K562 (cell line): ENCODE data around the gene ADTRP. TPM values are rescaled to one million over a fixed set of nuclear protein-coding genes. Genes with fewer than 3 reads are reported as not detected.

Experiments
- CBFA2T3 ChIP-seq: fragments of 450-650 bp; IDR thresholded peaks from 2 replicates; pipeline ENCODE4 v1.6.1; 2017
- DPF2 ChIP-seq: fragments of 450-650 bp; IDR thresholded peaks from 2 replicates; pipeline ENCODE4 v1.6.1; 2016
- NCOA2 ChIP-seq, 2 experiments: fragments of 450-650 bp; IDR thresholded peaks; 2 replicates each; pipeline ENCODE4 v1.6.1; 2018; ENCODE audit warnings: mild to moderate bottlenecking in 2 of 2, moderate library complexity in 1 of 2; ENCODE audit not compliant: partially characterized antibody in 2 of 2
- NFXL1 ChIP-seq: fragments of 450-650 bp; formaldehyde crosslinking; IDR thresholded peaks from 2 replicates; pipeline ENCODE4 v1.4.0; 2021; ENCODE audit warnings: mild to moderate bottlenecking
- NFYB ChIP-seq: IDR thresholded peaks from 2 replicates; pipeline ENCODE4 v1.6.1; 2011; ENCODE audit warnings: mild to moderate bottlenecking, moderate library complexity; ENCODE audit not compliant: insufficient read length; ENCODE audit errors: extremely low read depth
- RBM25 ChIP-seq: fragments of 200-400 bp; formaldehyde crosslinking; IDR thresholded peaks from 2 replicates; pipeline ENCODE4 v1.6.1; 2018; ENCODE audit warnings: low read length, low read depth, moderate library complexity; ENCODE audit not compliant: severe bottlenecking
- SRSF7 ChIP-seq: fragments of 200-400 bp; formaldehyde crosslinking; optimal IDR thresholded peaks from 2 replicates; pipeline ENCODE3; 2017; ENCODE audit warnings: mild to moderate bottlenecking, low read depth, low read length
- ZC3H11A ChIP-seq: IDR thresholded peaks from 2 replicates; pipeline ENCODE4 v1.6.1; 2012; ENCODE audit warnings: low read depth, low read length, improper control_type of control experiment
- ZNF274 ChIP-seq: IDR thresholded peaks from 2 replicates; pipeline ENCODE4 v1.6.1; 2011; ENCODE audit warnings: low read depth, mild to moderate bottlenecking, low read length, moderate library complexity, borderline replicate concordance
- ZNF561 ChIP-seq: fragments of 450-650 bp; formaldehyde crosslinking; conservative IDR thresholded peaks from 2 replicates; pipeline ENCODE4 v1.4.0; 2020; ENCODE audit warnings: mild to moderate bottlenecking, moderate library complexity
- polyA plus RNA-seq, 8 experiments: library from polyadenylated mRNA; depleted of rRNA in 4 of 8; stranded (reverse) in 5 of 8; unstranded in 3 of 8; fragments of >200 nt; fragmentation: Nextera tagmentation in 2 of 8; fragmentation: Illumina TruSeq in 1 of 8; extraction: Ambion mirVana in 2 of 8; extraction: Trizol in 1 of 8; gene quantifications; 2 replicates each; pipeline versions ENCODE4 v1.2.1 to v1.2.3, GENCODE V29; 2011 to 2014; ENCODE audit warnings: inconsistent platforms in 1 of 8, missing spikeins in 1 of 8
- total RNA-seq, 7 experiments: library from RNA; depleted of rRNA in 6 of 7; stranded (reverse); fragments of >200 nt in 6 of 7; fragmentation: Illumina TruSeq in 2 of 7; extraction: Trizol in 2 of 7; gene quantifications; 2 replicates each; pipeline versions ENCODE4 v1.2.1 to v1.2.3, GENCODE V29; 2011 to 2021; ENCODE audit warnings: low replicate concordance in 1 of 7
- TF ChIP-seq, protein P1 (sequence below): fragments of 450-650 bp; IDR thresholded peaks from 2 replicates; pipeline ENCODE4 v1.6.1; 2016
- TF ChIP-seq, protein P2 (sequence below): fragments of 250-450 bp; sonication (Bioruptor Pico); IDR thresholded peaks from 2 replicates; pipeline ENCODE4 v1.8.0; 2021; ENCODE audit warnings: borderline replicate concordance, mild to moderate bottlenecking, moderate library complexity; ENCODE audit not compliant: poor library complexity, severe bottlenecking
- TF ChIP-seq, protein P3 (sequence below), 2 experiments: fragments of 450-650 bp; IDR thresholded peaks; 2 replicates each; pipeline ENCODE4 v1.6.1; 2018; ENCODE audit warnings: mild to moderate bottlenecking in 2 of 2, low read depth in 1 of 2; ENCODE audit not compliant: partially characterized antibody in 2 of 2

The ADTRP gene
- total and polyA plus RNA-seq, 9 of the 15 experiments (the other 6 are each of a cell fraction or from before 2014, with no cell fraction given) = 7.4 to 24.0 (median 13.6) TPM

DNA sequence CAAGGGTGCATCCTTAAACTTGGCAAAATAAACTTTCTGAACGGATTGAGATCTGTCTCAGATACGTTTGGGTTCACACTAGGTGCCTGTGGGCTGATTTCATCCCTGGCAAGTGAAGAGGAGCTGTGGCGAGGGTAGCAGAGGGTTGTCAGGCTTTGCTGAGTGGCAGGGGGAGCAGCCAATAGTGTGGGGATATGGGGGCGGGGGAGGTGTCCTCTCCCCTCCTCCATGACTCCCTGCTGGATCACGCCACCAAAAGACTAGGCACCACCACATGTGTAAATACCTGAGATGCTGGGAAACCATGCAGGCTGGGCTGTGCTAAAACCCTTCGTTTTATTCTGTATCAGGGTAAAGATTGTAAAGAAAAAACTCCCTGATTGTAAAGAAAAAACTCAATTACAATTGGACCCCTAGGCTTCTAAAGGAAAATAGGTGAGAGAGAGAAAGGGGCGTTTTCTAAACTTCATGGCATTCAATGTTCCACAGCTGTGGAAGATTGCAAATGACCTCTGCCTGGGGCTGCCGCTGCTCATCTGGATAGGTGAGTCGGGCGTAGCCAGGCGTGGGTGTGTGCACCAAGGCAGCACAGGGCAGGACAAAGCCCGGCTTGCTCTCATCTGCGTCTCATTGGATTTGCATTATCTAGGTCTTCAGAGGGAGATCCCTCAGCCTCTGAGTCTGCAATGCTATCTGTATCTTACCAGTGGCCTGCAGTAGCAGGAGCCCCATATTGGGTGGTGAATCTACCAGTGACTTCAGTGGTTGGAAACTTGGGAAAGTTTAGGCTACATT lies 26.9 kb upstream of the ADTRP start (continued):
- TF ChIP-seq RBM25 (peak; percentile 19), DPF2 (0 out of 2 replicates have a peak, but pooled peaks have one; percentile 24), ZC3H11A (no peak), CBFA2T3 (peak; percentile 60), ZNF274 (no peak), NFXL1 (CRISPR knock-in tag) (no peak), SRSF7 (no peak), NCOA2 (IDR thresholded peaks at IDR 0.05; ENCODE audit: partially characterized antibody in 2 of 2) (no peak), ZNF561 (CRISPR knock-in tag) (no peak), NFYB (peak; percentile 22)
- TF ChIP-seq, protein P1, sequence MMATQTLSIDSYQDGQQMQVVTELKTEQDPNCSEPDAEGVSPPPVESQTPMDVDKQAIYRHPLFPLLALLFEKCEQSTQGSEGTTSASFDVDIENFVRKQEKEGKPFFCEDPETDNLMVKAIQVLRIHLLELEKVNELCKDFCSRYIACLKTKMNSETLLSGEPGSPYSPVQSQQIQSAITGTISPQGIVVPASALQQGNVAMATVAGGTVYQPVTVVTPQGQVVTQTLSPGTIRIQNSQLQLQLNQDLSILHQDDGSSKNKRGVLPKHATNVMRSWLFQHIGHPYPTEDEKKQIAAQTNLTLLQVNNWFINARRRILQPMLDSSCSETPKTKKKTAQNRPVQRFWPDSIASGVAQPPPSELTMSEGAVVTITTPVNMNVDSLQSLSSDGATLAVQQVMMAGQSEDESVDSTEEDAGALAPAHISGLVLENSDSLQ = peak; percentile 98
- TF ChIP-seq, protein P2, sequence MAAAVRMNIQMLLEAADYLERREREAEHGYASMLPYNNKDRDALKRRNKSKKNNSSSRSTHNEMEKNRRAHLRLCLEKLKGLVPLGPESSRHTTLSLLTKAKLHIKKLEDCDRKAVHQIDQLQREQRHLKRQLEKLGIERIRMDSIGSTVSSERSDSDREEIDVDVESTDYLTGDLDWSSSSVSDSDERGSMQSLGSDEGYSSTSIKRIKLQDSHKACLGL (CRISPR knock-in tag) = no peak
- TF ChIP-seq, protein P3, sequence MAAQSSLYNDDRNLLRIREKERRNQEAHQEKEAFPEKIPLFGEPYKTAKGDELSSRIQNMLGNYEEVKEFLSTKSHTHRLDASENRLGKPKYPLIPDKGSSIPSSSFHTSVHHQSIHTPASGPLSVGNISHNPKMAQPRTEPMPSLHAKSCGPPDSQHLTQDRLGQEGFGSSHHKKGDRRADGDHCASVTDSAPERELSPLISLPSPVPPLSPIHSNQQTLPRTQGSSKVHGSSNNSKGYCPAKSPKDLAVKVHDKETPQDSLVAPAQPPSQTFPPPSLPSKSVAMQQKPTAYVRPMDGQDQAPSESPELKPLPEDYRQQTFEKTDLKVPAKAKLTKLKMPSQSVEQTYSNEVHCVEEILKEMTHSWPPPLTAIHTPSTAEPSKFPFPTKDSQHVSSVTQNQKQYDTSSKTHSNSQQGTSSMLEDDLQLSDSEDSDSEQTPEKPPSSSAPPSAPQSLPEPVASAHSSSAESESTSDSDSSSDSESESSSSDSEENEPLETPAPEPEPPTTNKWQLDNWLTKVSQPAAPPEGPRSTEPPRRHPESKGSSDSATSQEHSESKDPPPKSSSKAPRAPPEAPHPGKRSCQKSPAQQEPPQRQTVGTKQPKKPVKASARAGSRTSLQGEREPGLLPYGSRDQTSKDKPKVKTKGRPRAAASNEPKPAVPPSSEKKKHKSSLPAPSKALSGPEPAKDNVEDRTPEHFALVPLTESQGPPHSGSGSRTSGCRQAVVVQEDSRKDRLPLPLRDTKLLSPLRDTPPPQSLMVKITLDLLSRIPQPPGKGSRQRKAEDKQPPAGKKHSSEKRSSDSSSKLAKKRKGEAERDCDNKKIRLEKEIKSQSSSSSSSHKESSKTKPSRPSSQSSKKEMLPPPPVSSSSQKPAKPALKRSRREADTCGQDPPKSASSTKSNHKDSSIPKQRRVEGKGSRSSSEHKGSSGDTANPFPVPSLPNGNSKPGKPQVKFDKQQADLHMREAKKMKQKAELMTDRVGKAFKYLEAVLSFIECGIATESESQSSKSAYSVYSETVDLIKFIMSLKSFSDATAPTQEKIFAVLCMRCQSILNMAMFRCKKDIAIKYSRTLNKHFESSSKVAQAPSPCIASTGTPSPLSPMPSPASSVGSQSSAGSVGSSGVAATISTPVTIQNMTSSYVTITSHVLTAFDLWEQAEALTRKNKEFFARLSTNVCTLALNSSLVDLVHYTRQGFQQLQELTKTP (IDR thresholded peaks at IDR 0.05; ENCODE audit: low read depth in 1 of 2, partially characterized antibody in 2 of 2) = no peak
- TF ChIP-seq, all 486 proteins: peak for 10
